Kidney (tissue), 14 donors: ENCODE data around the gene GFER. TPM values are rescaled to one million over a fixed set of nuclear protein-coding genes. Genes with fewer than 3 reads are reported as not detected.

Experiments used
- DNase-seq, 5 donors: peaks; one replicate each; pipeline ENCODE4 v3.0.0-alpha.2; 2013 to 2020
- FAIRE-seq: peaks from 2 replicates; lab custom pipeline; 2012; peaks lifted over from hg19 to GRCh38; lab: Jason Lieb, UNC
- H3K27ac ChIP-seq, 2 donors: one replicate each; pipeline ENCODE4 v1.7.0; 2013; ENCODE audit warnings: low read depth in 2 of 2, low read length in 2 of 2, inconsistent platforms in 1 of 2
- H3K27me3 ChIP-seq: one replicate; pipeline ENCODE4 v1.7.1; 2013; ENCODE audit warnings: low read length, inconsistent platforms; ENCODE audit not compliant: control insufficient read depth, insufficient read depth
- H3K36me3 ChIP-seq, 3 donors: one replicate each; pipeline versions ENCODE4 v1.7.0 to v1.7.1; 2013; ENCODE audit warnings: low read length in 3 of 3, control low read depth in 1 of 3, inconsistent platforms in 1 of 3; ENCODE audit not compliant: insufficient read depth in 3 of 3, control insufficient read depth in 2 of 3
- H3K4me1 ChIP-seq, 3 donors: one replicate each; pipeline versions ENCODE4 v1.7.0 to v1.7.1; 2013; ENCODE audit warnings: low read length in 3 of 3, inconsistent platforms in 1 of 3, low read depth in 1 of 3; ENCODE audit not compliant: control insufficient read depth in 2 of 3, insufficient read depth in 2 of 3
- H3K4me3 ChIP-seq, 3 donors: one replicate each; pipeline versions ENCODE4 v1.7.0 to v1.8.1; 2013; ENCODE audit warnings: low read length in 3 of 3, control low read depth in 1 of 3, inconsistent platforms in 1 of 3
- H3K9ac ChIP-seq, 3 donors: one replicate each; pipeline versions ENCODE4 v1.7.0 to v1.7.1; 2013; ENCODE audit warnings: low read length in 3 of 3, control low read depth in 1 of 3, inconsistent platforms in 1 of 3
- H3K9me3 ChIP-seq, 3 donors: one replicate each; pipeline versions ENCODE4 v1.7.0 to v1.7.1; 2013; ENCODE audit warnings: low read length in 3 of 3, control low read depth in 1 of 3, inconsistent platforms in 1 of 3; ENCODE audit not compliant: control insufficient read depth in 2 of 3, insufficient read depth in 1 of 3
- CTCF ChIP-seq: IDR thresholded peaks from 3 replicates; pipeline ENCODE4 v1.5.1; 2012; ENCODE audit warnings: mild to moderate bottlenecking, moderate library complexity, borderline replicate concordance; ENCODE audit not compliant: insufficient read depth; ENCODE audit errors: extremely low read depth
- intact Hi-C: fragments of 100-400 bp; cut with DNase I; formaldehyde crosslinking; loops from one replicate; pipeline ENCODE4 v1.11.1; 2022
- polyA plus RNA-seq: library from polyadenylated mRNA; stranded (reverse); fragments of 350-450 nt; fragmentation: Illumina TruSeq; extraction: RNeasy Lipid Tissue Mini Kit (QIAGEN cat#74804); gene quantifications from one replicate; pipeline ENCODE4 v1.2.3, GENCODE V29; 2014; ENCODE audit warnings: low read depth, low replicate concordance; ENCODE audit not compliant: insufficient read depth
- total RNA-seq: library from RNA; stranded (reverse); fragmentation: NEBNext Ultra II Directional; extraction: Animal tissue kit (Norgen Biotek cat#: 25700); gene quantifications from one replicate; pipeline ENCODE4 v1.2.1, GENCODE V29; 2021
- donor health status: control.
- donor health status: control.
- donor health status: control.
- donor health status: control.
- donor health status: control.
- donor health status: DM: yes; HTN: yes; CAD: no.
- donor health status: Normal renal cell carcinoma (clear cell type).

The GFER gene
- total and polyA plus RNA-seq, 2 donors from 2014 or later: 25.0 to 45.6 TPM

GRCh38 chr16:1990101-1990350, 6.0 kb downstream of the GFER start:
- peaks cover 19% of the 10 kb centered on the region for H3K27me3 ChIP-seq
- H3K4me3 ChIP-seq: no peak overlapping the region
- no peak for TF ChIP-seq CTCF
- FAIRE-seq (no peak), DNase-seq (no peak)
- H3K36me3 ChIP-seq: peaks cover 0 to 12% (median 8%) of the 10 kb centered on the region in 3 donors
- H3K9me3 ChIP-seq: no peaks in the 10 kb centered on the region
- intact Hi-C loops: no loop called here
- no peak overlapping the region for H3K27ac ChIP-seq
- no peak overlapping the region for H3K9ac ChIP-seq
- H3K4me1 ChIP-seq: peaks cover 0 to 19% (median 4%) of the 10 kb centered on the region in 3 donors

- Histone ChIP-seq H3K9me3 (no peaks in the 10 kb centered on the region), H3K27me3 (peaks cover 19% of the 10 kb centered on the region), H3K4me1 (peaks cover 0 to 14% (median 0%) of the 10 kb centered on the region in 3 donors), H3K27ac (no peak overlapping the region), H3K36me3 (peaks cover 0 to 11% (median 8%) of the 10 kb centered on the region in 3 donors), H3K4me3 (peak overlapping the region in 1 of 3 donors; percentile 39), H3K9ac (peak overlapping the region in 2 of 3 donors; percentile 46)
- no peak for TF ChIP-seq CTCF
- FAIRE-seq (no peak), DNase-seq (peak in 4 of 5 donors; percentile 55 to 82 (median 64))
- intact Hi-C loops: no loop called here
Measured at GRCh38 chr16:1990351-1991134, 6.5 kb downstream of the GFER start.

- Histone ChIP-seq H3K9ac (peak overlapping the region in 1 of 3 donors; percentile 46), H3K4me3 (peak overlapping the region in 1 of 3 donors; percentile 39), H3K4me1 (peaks cover 0 to 14% (median 0%) of the 10 kb centered on the region in 3 donors), H3K27me3 (peaks cover 19% of the 10 kb centered on the region), H3K9me3 (no peaks in the 10 kb centered on the region), H3K36me3 (peaks cover 0 to 5% (median 4%) of the 10 kb centered on the region in 3 donors), H3K27ac (no peak overlapping the region)
- no peak for TF ChIP-seq CTCF
- DNase-seq: no peak
- no peak for FAIRE-seq
- intact Hi-C loops: no loop called here
Measured at GRCh38 chr16:1991135-1991551, 7.2 kb downstream of the GFER start.
